ENCODE measurements around the gene LITAFD.
"Not testable (repeated sequence)": the region's sequence is repeated elsewhere in the genome, so short reads cannot be mapped to it uniquely, and the experiment has no call there.

Gene LITAFD

DNA sequence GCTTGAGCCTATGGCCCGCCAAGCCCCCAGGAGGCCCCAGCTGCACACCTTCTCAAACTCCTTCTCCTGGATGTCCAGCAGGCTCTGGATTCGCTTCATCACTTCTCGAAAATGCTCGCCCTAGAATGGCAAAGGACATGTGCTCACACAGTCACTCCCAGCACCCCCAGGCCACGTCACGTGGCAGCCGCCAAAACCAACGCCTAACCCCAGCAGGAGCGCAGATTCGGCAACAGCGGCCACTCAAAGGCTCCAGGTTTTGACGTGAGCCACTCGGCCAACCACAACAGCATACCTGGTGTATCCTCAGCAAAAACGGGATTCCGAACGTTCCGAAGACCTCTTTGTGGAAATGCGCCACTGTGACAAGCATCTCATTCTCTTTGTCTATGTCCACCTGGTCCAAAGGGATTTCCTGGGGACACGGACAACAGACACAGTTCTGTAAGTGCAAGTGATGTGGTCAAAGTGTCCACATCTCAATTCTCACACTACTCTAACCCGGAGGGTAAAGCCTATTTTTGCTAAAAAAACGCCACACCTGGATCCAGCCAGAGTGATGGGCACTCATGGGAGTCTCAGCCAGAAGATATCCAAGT is 12.7 kb downstream of the LITAFD start:
- no peak for DNase-seq (ENCODE audit: low spot score)

GRCh38 chr16:8898660-8899318 is 16.6 kb downstream of the LITAFD start:
- DNase-seq (ENCODE audit: low spot score) = no peak

GRCh38 chr16:8899709-8900317 is 17.7 kb downstream of the LITAFD start:
- no peak for DNase-seq (ENCODE audit: low spot score)

- DNase-seq (ENCODE audit: low spot score) = no peak
Measured at GRCh38 chr16:8900343-8900742, 18.2 kb downstream of the LITAFD start.

GRCh38 chr16:8901320-8901861 is 19.2 kb downstream of the LITAFD start:
- DNase-seq (ENCODE audit: low spot score) = no peak

DNA sequence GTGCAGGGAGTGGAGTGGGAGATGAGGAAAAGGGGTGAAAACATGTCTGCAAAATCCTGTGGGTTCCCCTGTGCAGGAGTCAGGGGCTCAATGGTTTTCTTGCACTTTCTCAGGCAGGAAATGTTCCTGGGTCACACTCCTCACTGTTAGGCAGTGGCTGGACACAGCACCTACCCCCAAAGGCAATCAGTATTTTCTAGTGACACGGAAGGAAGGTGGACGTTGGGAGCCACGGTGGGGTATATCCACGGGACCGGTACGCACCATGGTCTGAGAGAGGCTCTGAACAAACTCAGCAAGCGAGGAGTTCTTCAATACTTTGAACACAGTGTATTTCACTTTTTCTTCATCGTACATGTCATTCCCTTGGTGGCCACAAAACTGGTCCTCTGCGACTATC is 20.9 kb downstream of the LITAFD start:
- no peak for DNase-seq (ENCODE audit: low spot score)

- no peak for DNase-seq (ENCODE audit: low spot score)
Measured at GRCh38 chr16:8904018-8904430, 21.9 kb downstream of the LITAFD start.

DNA sequence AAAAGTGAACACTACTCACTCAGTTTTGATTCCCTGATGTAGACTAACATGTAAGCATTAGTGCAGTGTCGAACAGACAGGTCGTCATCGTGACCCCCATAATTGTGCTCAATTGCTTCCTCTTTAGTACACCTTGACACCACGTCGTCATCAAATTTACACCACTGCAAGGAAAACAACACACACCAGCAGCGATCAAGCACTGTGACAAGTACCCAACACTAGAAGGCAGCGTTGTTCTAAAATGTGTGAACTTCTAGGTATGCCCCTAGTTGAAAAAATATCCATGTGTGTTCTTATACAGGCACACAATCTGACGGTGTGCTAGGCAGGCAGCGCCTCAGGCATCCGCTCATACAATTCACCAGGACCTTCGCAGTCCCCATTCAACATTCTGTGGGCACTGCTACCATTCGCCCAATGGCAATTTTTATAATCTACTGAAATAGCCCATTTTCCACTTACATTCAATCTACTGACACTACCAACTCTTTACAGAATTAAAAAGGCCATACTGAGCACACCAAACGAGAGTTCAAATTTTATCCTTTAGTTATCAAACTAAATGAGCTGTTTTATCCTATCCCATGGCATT is 23.1 kb downstream of the LITAFD start:
- peak; percentile 25 for DNase-seq (ENCODE audit: low spot score)

- DNase-seq (ENCODE audit: low spot score) = no peak
Measured at GRCh38 chr16:8905795-8906591, 23.8 kb downstream of the LITAFD start.

DNA sequence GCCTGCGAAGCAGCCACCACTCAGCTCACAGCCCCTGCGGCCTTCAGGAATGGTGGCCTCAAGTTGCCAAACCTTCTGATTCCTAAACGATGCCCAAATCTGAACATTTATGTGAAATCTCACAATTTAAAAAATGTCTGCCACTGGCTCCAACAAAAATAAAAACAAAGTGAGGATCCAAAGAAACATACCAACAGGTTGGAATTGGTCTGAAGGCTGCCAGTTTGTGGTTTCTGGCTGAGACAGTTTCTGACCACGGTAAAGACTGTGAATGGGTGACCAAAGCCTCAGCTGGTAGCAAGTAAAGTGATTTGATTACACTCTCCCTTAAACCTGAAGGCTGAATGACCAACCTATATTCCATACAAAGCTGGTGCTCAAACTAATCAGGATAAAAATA is 24.9 kb downstream of the LITAFD start:
- DNase-seq (ENCODE audit: low spot score) = no peak

- no peak for DNase-seq (ENCODE audit: low spot score)
Measured at GRCh38 chr16:8908810-8909468, 26.8 kb downstream of the LITAFD start.

- no peak for DNase-seq (ENCODE audit: low spot score)
Measured at GRCh38 chr16:8910811-8911210, 28.7 kb downstream of the LITAFD start.

- no peak for DNase-seq (ENCODE audit: low spot score)
Measured at GRCh38 chr16:8912793-8913192, 30.6 kb downstream of the LITAFD start.

- DNase-seq (ENCODE audit: low spot score) = no peak
Measured at GRCh38 chr16:8914098-8914497, 31.9 kb downstream of the LITAFD start.

DNA sequence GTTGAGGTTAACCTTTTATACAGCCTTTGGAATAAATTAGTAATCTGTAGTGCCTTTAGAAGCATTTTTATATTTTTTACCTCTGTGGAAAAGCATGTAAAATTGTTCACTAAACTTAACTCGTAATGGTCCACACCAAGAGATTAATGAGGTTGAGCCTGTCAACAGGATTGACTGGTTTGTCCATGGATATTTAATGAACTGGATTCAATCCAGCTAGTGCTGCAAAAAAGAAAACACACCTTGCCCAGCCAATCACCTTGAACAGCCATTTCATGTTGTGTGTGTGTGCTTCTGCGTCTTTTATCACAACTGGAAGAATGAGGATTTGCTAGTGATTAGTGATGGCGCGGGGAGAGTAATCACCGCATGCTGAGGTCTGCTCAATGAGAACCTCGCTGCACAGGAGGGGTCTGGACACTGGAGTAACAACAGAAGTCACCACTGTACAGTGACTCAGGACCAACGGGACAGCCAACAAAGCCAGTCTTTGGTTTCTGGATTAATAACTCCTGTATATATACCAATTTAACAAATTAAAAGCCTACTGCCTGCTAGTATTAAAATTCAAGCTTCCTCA is 33.7 kb downstream of the LITAFD start:
- no peak for DNase-seq (ENCODE audit: low spot score)

GRCh38 chr16:8916541-8917225 is 34.5 kb downstream of the LITAFD start:
- no peak for DNase-seq (ENCODE audit: low spot score)

- not testable (repeated sequence) for DNase-seq (ENCODE audit: low spot score)
Measured at GRCh38 chr16:8917336-8917735, 35.2 kb downstream of the LITAFD start.

- DNase-seq (ENCODE audit: low spot score) = no peak
Measured at GRCh38 chr16:8919089-8919933, 37.2 kb downstream of the LITAFD start.

GRCh38 chr16:8919934-8920462 is 37.8 kb downstream of the LITAFD start:
- no peak for DNase-seq (ENCODE audit: low spot score)
